GM21723 (cell line): ENCODE data around the gene PJA2.
"Not testable (repeated sequence)": the region's sequence is repeated elsewhere in the genome, so short reads cannot be mapped to it uniquely, and the experiment has no call there.

ENCODE experiments used
- ATAC-seq: cut with Tn5 transposase; IDR thresholded peaks from one replicate; pipeline ENCODE4 v1.9.1; 2021; ENCODE audit warnings: mild to moderate bottlenecking, moderate library complexity; ENCODE audit not compliant: unreplicated experiment

The PJA2 gene

GRCh38 chr5:109310315-109310714, 99.5 kb downstream of the PJA2 start:
- ATAC-seq: no peak

- ATAC-seq: no peak
Measured at GRCh38 chr5:109309326-109310063, 100.3 kb downstream of the PJA2 start.

GRCh38 chr5:109307951-109308350, 101.8 kb downstream of the PJA2 start:
- no peak for ATAC-seq

GRCh38 chr5:109307456-109307855, 102.3 kb downstream of the PJA2 start:
- ATAC-seq: no peak

GRCh38 chr5:109305352-109305751, 104.4 kb downstream of the PJA2 start:
- ATAC-seq: no peak

GRCh38 chr5:109304309-109304708, 105.5 kb downstream of the PJA2 start:
- ATAC-seq: no peak

- ATAC-seq: no peak
Measured at GRCh38 chr5:109300367-109300766, 109.4 kb downstream of the PJA2 start.

- ATAC-seq: no peak
Measured at GRCh38 chr5:109299557-109299956, 110.2 kb downstream of the PJA2 start.

- no peak for ATAC-seq
Measured at GRCh38 chr5:109298794-109299193, 111.0 kb downstream of the PJA2 start.

GRCh38 chr5:109297900-109298299, 111.9 kb downstream of the PJA2 start:
- ATAC-seq: no peak

- no peak for ATAC-seq
Measured at GRCh38 chr5:109291090-109291489, 118.7 kb downstream of the PJA2 start.

GRCh38 chr5:109290231-109290630, 119.5 kb downstream of the PJA2 start:
- no peak for ATAC-seq

- not testable (repeated sequence) for ATAC-seq
Measured at GRCh38 chr5:109286628-109287027, 123.1 kb downstream of the PJA2 start.
